Tibial artery (tissue), 4 donors: ENCODE results near the gene CERK.

Experiments used
- DNase-seq, 2 donors: peaks; one replicate each; pipeline ENCODE4 v3.0.0-alpha.2; 2019
- H3K27ac ChIP-seq, 2 donors: fragments of 200-600 bp; sonication (generic) in 1 of 2; 1 replicate in 1 of 2; 2 replicates in 1 of 2; pipeline ENCODE4 v1.5.1; 2018 to 2019; ENCODE audit warnings: mild to moderate bottlenecking in 1 of 2
- H3K27me3 ChIP-seq, 2 donors: fragments of 200-600 bp; sonication (generic) in 1 of 2; one replicate each; pipeline versions ENCODE4 v1.5.1 to v1.6.0; 2016 to 2019
- H3K36me3 ChIP-seq, 3 donors: fragments of 200-600 bp; sonication (generic) in 2 of 3; one replicate each; pipeline ENCODE4 v1.5.1; 2016 to 2019; ENCODE audit warnings: mild to moderate bottlenecking in 2 of 3
- H3K4me1 ChIP-seq, 4 donors: fragments of 200-600 bp; sonication (generic) in 2 of 4; 1 replicate in 3 of 4; 2 replicates in 1 of 4; pipeline ENCODE4 v1.5.1; 2016 to 2019
- H3K4me3 ChIP-seq, 2 donors: fragments of 200-600 bp; sonication (generic) in 1 of 2; 1 replicate in 1 of 2; 2 replicates in 1 of 2; pipeline ENCODE4 v1.5.1; 2018 to 2019; ENCODE audit warnings: mild to moderate bottlenecking in 2 of 2
- H3K9me3 ChIP-seq, 3 donors: fragments of 200-600 bp; sonication (generic) in 1 of 3; one replicate each; pipeline ENCODE4 v1.5.1; 2016 to 2019
- CTCF ChIP-seq, 2 experiments: fragments of 200-600 bp in 1 of 2; fragments of 450-650 bp in 1 of 2; IDR thresholded peaks; one replicate each; pipeline ENCODE4 v1.5.1; 2017 to 2019; ENCODE audit warnings: antibody characterized with exemption in 2 of 2, mild to moderate bottlenecking in 1 of 2, moderate library complexity in 1 of 2
- intact Hi-C: fragments of 100-400 bp; cut with DNase I; formaldehyde crosslinking; loops from one replicate; pipeline ENCODE4 v1.15.0; 2023; ENCODE audit warnings: low total_unique reads

Gene CERK

GRCh38 chr22:46741974-46742519 lies 4.0 kb upstream of the CERK start:
- no peak overlapping the region for H3K27ac ChIP-seq
- no peaks in the 10 kb centered on the region for H3K36me3 ChIP-seq
- peaks cover 0 to 14% of the 10 kb centered on the region in 2 donors for H3K27me3 ChIP-seq
- H3K4me1 ChIP-seq = peaks cover 6 to 21% (median 14%) of the 10 kb centered on the region in 4 donors
- no peaks in the 10 kb centered on the region for H3K9me3 ChIP-seq
- intact Hi-C loops = no loop called here
- DNase-seq = no peak
- TF ChIP-seq CTCF (IDR thresholded peaks at IDR 0.05) = no peak
- H3K4me3 ChIP-seq = no peak overlapping the region

- no peak overlapping the region for H3K4me3 ChIP-seq
- H3K4me1 ChIP-seq = peaks cover 6 to 30% (median 23%) of the 10 kb centered on the region in 4 donors
- intact Hi-C loops = no loop called here
- H3K27me3 ChIP-seq = peaks cover 0 to 7% of the 10 kb centered on the region in 2 donors
- H3K36me3 ChIP-seq = no peaks in the 10 kb centered on the region
- no peak for TF ChIP-seq CTCF (IDR thresholded peaks at IDR 0.05)
- DNase-seq = no peak
- no peak overlapping the region for H3K27ac ChIP-seq
- no peaks in the 10 kb centered on the region for H3K9me3 ChIP-seq
These were observed 3.1 kb upstream of the CERK start for GRCh38 chr22:46740910-46741780.

- intact Hi-C loops = no loop called here
- Histone ChIP-seq H3K36me3 (no peaks in the 10 kb centered on the region), H3K9me3 (no peaks in the 10 kb centered on the region), H3K4me3 (peak overlapping the region; percentile 60 to 85), H3K27me3 (no peaks in the 10 kb centered on the region), H3K4me1 (peaks cover 6 to 49% (median 42%) of the 10 kb centered on the region in 4 donors), H3K27ac (peak overlapping the region; percentile 82 to 92)
- DNase-seq = peak; percentile 44 to 77
- TF ChIP-seq CTCF (IDR thresholded peaks at IDR 0.05) = peak in 1 of 2 experiments; percentile 13
These were observed 1.2 kb upstream of the CERK start for GRCh38 chr22:46739094-46739870.

GRCh38 chr22:46738647-46739093 lies 618 bp upstream of the CERK start:
- Histone ChIP-seq H3K4me1 (peaks cover 6 to 51% (median 45%) of the 10 kb centered on the region in 4 donors), H3K4me3 (peak overlapping the region; percentile 60 to 85), H3K36me3 (no peaks in the 10 kb centered on the region), H3K27me3 (no peaks in the 10 kb centered on the region), H3K27ac (peak overlapping the region; percentile 82 to 92), H3K9me3 (no peaks in the 10 kb centered on the region)
- TF ChIP-seq CTCF (IDR thresholded peaks at IDR 0.05) = peak in 1 of 2 experiments; percentile 10
- DNase-seq = peak in 1 of 2 donors; percentile 26
- intact Hi-C loops = no loop called here

- Histone ChIP-seq H3K4me3 (peak overlapping the region; percentile 60 to 85), H3K36me3 (no peaks in the 10 kb centered on the region), H3K4me1 (peaks cover 6 to 51% (median 45%) of the 10 kb centered on the region in 4 donors), H3K27me3 (no peaks in the 10 kb centered on the region), H3K27ac (peak overlapping the region; percentile 82 to 92), H3K9me3 (no peaks in the 10 kb centered on the region)
- DNase-seq = peak in 1 of 2 donors; percentile 38
- intact Hi-C loops = no loop called here
- no peak for TF ChIP-seq CTCF (IDR thresholded peaks at IDR 0.05)
These were observed 712 bp downstream of the CERK start for GRCh38 chr22:46737105-46737975.
